HepG2 (cell line): Measurements from ENCODE around the gene PRMT5. TPM values are rescaled to one million over a fixed set of nuclear protein-coding genes. Genes with fewer than 3 reads are reported as not detected.

Source experiments
- ELF3 ChIP-seq: IDR thresholded peaks from 2 replicates; pipeline ENCODE4 v1.6.1; 2016; ENCODE audit warnings: missing genetic modification reagents, missing compliant biosample characterization
- ETV5 ChIP-seq: IDR thresholded peaks from 2 replicates; pipeline ENCODE4 v1.6.1; 2018; ENCODE audit warnings: missing biosample characterization, missing genetic modification reagents, inconsistent platforms, borderline replicate concordance
- IRX3 ChIP-seq: sonication (generic); formaldehyde crosslinking; IDR thresholded peaks from 2 replicates; pipeline ENCODE4 v1.8.1; 2023; ENCODE audit warnings: mild to moderate bottlenecking, low read depth, missing genetic modification reagents, borderline replicate concordance
- KDM3A ChIP-seq: IDR thresholded peaks from 2 replicates; pipeline ENCODE4 v1.6.1; 2018; ENCODE audit warnings: low read depth, missing compliant biosample characterization
- KMT2B ChIP-seq: IDR thresholded peaks from 2 replicates; pipeline ENCODE4 v1.6.1; 2016; ENCODE audit warnings: missing genetic modification reagents, missing compliant biosample characterization
- REL ChIP-seq: sonication (generic); formaldehyde crosslinking; conservative IDR thresholded peaks from 2 replicates; pipeline ENCODE4 v1.8.0; 2022; ENCODE audit warnings: mild to moderate bottlenecking, missing genetic modification reagents, moderate library complexity
- TMF1 ChIP-seq: sonication (generic); formaldehyde crosslinking; IDR thresholded peaks from 2 replicates; pipeline ENCODE4 v1.8.1; 2022; ENCODE audit warnings: low read depth, missing genetic modification reagents
- ZFYVE20 ChIP-seq: sonication (generic); formaldehyde crosslinking; IDR thresholded peaks from 2 replicates; pipeline ENCODE4 v1.8.0; 2023; ENCODE audit warnings: low read depth, mild to moderate bottlenecking, moderate library complexity, missing genetic modification reagents, borderline replicate concordance
- ZIK1 ChIP-seq: sonication (generic); formaldehyde crosslinking; IDR thresholded peaks from 2 replicates; pipeline ENCODE4 v1.5.0; 2020; ENCODE audit warnings: mild to moderate bottlenecking, low read depth, missing genetic modification reagents, borderline replicate concordance
- ZNF362 ChIP-seq: sonication (generic); formaldehyde crosslinking; IDR thresholded peaks from 2 replicates; pipeline ENCODE4 v1.4.0; 2020; ENCODE audit warnings: missing genetic modification reagents, mild to moderate bottlenecking, borderline replicate concordance
- ZNF772 ChIP-seq: sonication (generic); formaldehyde crosslinking; IDR thresholded peaks from 2 replicates; pipeline ENCODE4 v1.5.0; 2020; ENCODE audit warnings: mild to moderate bottlenecking, missing genetic modification reagents
- polyA plus RNA-seq, 8 experiments: library from polyadenylated mRNA; depleted of rRNA in 3 of 8; stranded (reverse) in 7 of 8; unstranded in 1 of 8; fragments of >200 nt; fragmentation: Illumina TruSeq in 4 of 8; extraction: Trizol in 4 of 8; gene quantifications; 2 replicates each; pipeline versions ENCODE4 v1.2.1 to v1.2.3, GENCODE V29; 2011 to 2016; ENCODE audit warnings: low read depth in 4 of 8, missing spikeins in 1 of 8, mixed read lengths in 1 of 8; ENCODE audit not compliant: insufficient read depth in 1 of 8
- total RNA-seq, 5 experiments: library from RNA; depleted of rRNA; stranded (reverse); fragments of >200 nt; fragmentation: Illumina TruSeq; extraction: Trizol; gene quantifications; 2 replicates each; pipeline ENCODE4 v1.2.3, GENCODE V29; 2016; ENCODE audit warnings: low read depth in 1 of 5
- TF ChIP-seq, protein P1 (sequence below): sonication (generic); formaldehyde crosslinking; IDR thresholded peaks from 2 replicates; pipeline ENCODE4 v1.5.0; 2020; ENCODE audit warnings: mild to moderate bottlenecking, missing genetic modification reagents, borderline replicate concordance
- TF ChIP-seq, protein P2 (sequence below): sonication (generic); formaldehyde crosslinking; IDR thresholded peaks from 2 replicates; pipeline ENCODE4 v1.8.0; 2022; ENCODE audit warnings: missing genetic modification reagents, mild to moderate bottlenecking, inconsistent platforms, borderline replicate concordance
- TF ChIP-seq, protein P3 (sequence below): sonication (generic); formaldehyde crosslinking; IDR thresholded peaks from 2 replicates; pipeline ENCODE4 v1.8.1; 2023; ENCODE audit warnings: mild to moderate bottlenecking, missing genetic modification reagents
- TF ChIP-seq, protein P4 (sequence below): sonication (generic); formaldehyde crosslinking; conservative IDR thresholded peaks from 2 replicates; pipeline ENCODE4 v1.8.0; 2022; ENCODE audit warnings: mild to moderate bottlenecking, moderate library complexity, missing genetic modification reagents
- TF ChIP-seq, protein P5 (sequence below): sonication (generic); formaldehyde crosslinking; IDR thresholded peaks from 2 replicates; pipeline ENCODE4 v1.8.1; 2023; ENCODE audit warnings: mild to moderate bottlenecking, moderate library complexity, missing genetic modification reagents

The PRMT5 gene
- total and polyA plus RNA-seq, 2 of the 13 experiments (the other 11 are each of a cell fraction or from before 2014, with no cell fraction given): 210 to 354 TPM

DNA sequence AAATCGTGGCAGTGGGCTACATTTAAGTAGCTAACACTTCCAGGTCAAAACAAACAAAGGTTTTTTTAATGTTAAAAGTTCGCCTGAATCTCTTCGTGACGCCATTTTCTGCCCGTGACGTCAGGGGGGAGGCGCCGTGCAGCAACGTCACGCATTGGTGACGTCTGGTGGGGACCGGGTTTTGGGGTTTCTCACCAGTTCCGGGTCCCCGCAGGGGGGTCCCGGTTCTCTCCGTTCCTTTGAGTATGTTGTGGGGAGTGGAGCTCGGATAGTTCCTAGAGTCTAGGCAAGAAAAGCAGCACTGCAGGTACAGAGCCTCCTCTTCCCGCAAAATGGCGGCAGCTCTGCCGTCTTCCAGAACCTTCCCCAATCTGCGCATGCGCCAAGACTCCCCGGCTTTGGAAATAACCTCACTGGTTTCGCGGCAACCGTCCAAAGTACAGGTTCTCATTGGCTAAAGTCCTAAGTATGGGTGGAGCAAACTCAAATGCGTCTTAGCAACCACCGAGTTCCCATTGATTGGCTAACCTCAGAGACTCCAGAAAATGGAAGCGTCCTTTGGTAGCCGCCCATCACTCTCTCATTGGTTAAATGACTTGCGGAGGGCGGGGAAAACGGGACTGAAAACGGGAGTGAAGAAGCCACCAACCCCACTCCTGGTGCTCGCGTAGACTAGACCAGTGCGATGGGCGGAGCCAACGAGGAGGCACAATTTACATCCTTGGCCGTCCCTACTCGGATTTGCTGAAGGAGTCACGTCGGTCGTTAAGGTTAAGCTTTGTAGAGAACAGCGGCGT lies 10.2 kb downstream of the PRMT5 start, which contains the start of gene RBM23 (continued):
- TF ChIP-seq, protein P1, sequence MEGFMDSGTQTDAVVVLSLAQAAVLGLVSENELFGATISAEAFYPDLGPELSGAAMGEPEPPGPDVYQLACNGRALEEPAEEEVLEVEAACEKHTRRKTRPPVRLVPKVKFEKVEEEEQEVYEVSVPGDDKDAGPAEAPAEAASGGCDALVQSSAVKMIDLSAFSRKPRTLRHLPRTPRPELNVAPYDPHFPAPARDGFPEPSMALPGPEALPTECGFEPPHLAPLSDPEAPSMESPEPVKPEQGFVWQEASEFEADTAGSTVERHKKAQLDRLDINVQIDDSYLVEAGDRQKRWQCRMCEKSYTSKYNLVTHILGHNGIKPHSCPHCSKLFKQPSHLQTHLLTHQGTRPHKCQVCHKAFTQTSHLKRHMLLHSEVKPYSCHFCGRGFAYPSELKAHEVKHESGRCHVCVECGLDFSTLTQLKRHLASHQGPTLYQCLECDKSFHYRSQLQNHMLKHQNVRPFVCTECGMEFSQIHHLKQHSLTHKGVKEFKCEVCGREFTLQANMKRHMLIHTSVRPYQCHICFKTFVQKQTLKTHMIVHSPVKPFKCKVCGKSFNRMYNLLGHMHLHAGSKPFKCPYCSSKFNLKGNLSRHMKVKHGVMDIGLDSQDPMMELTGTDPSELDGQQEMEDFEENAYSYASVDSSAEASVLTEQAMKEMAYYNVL: no peak
- no peak for TF ChIP-seq KMT2B (CRISPR knock-in tag)
- TF ChIP-seq ETV5 (CRISPR knock-in tag): no peak
- 0 out of 2 replicates have a peak, but pooled peaks have one; percentile 38 for TF ChIP-seq IRX3 (CRISPR knock-in tag)
- no peak for TF ChIP-seq ZIK1 (CRISPR knock-in tag)
- no peak for TF ChIP-seq KDM3A (CRISPR knock-in tag)
- TF ChIP-seq ELF3 (CRISPR knock-in tag): no peak
- TF ChIP-seq ZNF772 (CRISPR knock-in tag): no peak
- TF ChIP-seq, protein P2, sequence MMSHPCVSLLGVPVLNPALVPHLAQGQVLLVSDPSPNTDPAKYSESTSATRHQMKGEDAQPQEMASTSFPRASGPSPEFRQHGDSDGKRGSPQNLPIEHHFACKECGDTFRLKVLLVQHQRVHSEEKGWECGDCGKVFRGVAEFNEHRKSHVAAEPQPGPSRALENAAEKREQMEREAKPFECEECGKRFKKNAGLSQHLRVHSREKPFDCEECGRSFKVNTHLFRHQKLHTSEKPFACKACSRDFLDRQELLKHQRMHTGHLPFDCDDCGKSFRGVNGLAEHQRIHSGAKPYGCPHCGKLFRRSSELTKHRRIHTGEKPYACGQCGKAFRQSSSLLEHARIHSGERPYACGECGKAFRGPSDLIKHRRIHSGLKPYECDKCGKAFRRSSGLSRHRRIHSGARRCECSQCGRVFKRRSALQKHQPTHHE (CRISPR knock-in tag): no peak
- TF ChIP-seq ZFYVE20 (CRISPR knock-in tag): no peak
- 0 out of 2 replicates have a peak, but pooled peaks have one; percentile 66 for TF ChIP-seq TMF1
- no peak for TF ChIP-seq REL (CRISPR knock-in tag)
- TF ChIP-seq, protein P3, sequence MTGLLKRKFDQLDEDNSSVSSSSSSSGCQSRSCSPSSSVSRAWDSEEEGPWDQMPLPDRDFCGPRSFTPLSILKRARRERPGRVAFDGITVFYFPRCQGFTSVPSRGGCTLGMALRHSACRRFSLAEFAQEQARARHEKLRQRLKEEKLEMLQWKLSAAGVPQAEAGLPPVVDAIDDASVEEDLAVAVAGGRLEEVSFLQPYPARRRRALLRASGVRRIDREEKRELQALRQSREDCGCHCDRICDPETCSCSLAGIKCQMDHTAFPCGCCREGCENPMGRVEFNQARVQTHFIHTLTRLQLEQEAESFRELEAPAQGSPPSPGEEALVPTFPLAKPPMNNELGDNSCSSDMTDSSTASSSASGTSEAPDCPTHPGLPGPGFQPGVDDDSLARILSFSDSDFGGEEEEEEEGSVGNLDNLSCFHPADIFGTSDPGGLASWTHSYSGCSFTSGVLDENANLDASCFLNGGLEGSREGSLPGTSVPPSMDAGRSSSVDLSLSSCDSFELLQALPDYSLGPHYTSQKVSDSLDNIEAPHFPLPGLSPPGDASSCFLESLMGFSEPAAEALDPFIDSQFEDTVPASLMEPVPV (CRISPR knock-in tag): 0 out of 2 replicates have a peak, but pooled peaks have one; percentile 28
- TF ChIP-seq, protein P4, sequence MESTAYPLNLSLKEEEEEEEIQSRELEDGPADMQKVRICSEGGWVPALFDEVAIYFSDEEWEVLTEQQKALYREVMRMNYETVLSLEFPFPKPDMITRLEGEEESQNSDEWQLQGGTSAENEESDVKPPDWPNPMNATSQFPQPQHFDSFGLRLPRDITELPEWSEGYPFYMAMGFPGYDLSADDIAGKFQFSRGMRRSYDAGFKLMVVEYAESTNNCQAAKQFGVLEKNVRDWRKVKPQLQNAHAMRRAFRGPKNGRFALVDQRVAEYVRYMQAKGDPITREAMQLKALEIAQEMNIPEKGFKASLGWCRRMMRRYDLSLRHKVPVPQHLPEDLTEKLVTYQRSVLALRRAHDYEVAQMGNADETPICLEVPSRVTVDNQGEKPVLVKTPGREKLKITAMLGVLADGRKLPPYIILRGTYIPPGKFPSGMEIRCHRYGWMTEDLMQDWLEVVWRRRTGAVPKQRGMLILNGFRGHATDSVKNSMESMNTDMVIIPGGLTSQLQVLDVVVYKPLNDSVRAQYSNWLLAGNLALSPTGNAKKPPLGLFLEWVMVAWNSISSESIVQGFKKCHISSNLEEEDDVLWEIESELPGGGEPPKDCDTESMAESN (CRISPR knock-in tag): no peak
- TF ChIP-seq, protein P5, sequence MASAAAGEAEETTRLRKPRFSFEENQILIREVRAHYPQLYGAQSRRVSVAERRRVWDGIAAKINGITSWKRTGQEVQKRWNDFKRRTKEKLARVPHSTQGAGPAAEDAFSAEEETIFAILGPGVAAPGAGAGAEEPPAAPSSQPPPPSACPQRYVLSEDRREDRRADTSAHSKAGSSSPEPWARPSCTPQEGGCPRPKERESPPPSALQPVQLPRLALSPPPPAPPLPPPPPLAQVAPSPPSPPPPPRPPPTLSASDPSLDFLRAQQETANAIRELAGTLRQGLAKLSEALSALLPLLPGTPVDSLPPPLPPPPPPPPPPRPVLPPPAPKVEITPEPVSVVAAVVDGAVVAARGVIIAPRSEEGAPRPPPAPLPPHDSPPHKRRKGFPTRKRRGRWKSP: no peak
- no peak for TF ChIP-seq ZNF362 (CRISPR knock-in tag)
